Measurements from ENCODE around the gene GRIA4.

Gene GRIA4

DNA sequence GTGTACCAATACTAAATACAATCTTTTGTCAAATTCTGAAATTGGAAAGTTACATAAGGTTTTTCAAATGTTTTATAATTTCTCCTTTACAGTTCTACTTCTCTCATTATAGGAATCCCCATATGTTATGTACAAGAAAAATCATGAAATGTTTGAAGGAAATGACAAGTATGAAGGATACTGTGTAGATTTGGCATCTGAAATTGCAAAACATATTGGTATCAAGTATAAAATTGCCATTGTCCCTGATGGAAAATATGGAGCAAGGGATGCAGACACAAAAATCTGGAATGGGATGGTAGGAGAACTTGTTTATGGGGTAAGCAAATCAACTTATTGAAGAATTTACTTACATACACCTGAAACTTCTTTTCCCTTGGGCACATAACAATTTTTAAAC is 308.7 kb downstream of the GRIA4 start:
- DNase-seq (ENCODE audit: low spot score), result no peak

DNA sequence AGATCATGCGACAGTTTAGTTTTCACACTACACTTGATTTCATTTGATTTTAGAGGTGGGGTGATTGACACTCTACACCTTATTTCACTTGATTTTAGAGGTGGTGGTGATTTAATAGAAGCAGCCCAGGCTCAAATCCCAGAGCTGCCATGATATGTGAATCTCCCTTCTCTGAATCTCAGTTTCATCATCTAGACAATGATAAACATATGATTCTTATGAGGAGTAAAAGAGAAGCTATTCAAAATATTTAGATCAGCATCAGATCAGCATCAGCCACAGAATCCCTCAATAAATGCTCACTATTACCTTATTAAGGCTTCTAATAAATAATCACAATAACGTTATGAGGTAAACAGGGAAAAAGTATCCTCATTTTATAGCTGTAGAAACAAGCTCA is 313.4 kb downstream of the GRIA4 start:
- DNase-seq (ENCODE audit: low spot score), result no peak

DNA sequence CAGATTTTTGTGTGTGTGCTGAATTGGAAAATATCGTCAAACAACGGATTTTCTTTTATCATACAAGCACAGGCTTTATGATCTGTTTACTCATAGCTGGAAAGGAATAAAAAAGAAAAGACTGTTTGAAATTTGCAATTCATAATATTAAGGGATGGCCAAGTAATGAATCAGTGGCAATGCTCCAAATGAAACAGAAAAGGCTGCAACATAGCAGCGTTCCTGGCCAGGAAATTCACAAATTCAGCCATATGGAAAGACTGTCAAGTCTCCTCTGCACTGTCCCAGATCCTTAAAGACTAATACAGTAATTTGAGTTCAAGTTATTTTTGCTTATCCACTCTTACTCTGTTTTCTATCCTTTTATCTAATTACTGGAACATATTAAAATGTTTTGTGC is 313.9 kb downstream of the GRIA4 start:
- no peak for DNase-seq (ENCODE audit: low spot score)

DNA sequence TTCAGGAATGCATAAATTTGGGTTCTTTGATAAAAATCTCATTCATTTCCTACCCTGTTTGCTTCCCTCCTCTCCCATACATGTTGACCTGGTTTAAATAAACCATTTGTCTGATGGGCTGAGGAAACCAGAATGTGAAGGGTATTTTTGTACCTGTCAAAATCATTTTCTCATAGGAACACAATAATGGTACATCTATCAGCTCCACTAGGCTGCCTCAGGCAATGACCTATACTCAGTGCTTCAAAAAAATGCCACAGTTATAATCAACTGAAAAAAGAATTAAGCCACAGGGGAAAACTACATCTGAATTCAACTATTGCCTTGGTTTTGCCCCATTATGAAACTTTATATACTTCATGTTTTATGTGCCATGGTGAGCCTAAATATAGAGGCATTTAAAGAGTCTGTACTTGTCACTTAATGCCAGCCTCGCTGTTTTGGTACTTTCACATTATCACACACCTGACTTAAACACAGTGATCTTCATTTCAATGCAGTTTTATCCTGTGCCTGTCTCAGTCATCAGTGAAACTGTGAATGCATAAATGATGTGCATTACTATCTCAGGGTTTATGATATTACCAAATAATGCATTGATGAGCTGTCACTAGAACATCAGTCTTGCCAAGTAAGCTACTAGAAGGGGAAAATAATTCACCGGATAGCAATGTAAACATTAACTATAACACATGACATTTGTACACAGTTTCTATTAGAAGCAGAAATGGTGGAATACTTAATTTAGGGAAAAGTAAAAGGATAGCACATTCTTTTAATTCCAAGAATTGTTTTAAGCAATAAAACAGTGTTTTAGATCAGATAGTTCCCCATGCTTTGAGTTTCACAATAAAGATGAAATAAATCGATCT is 319.4 kb downstream of the GRIA4 start:
- no peak for DNase-seq (ENCODE audit: low spot score)

DNA sequence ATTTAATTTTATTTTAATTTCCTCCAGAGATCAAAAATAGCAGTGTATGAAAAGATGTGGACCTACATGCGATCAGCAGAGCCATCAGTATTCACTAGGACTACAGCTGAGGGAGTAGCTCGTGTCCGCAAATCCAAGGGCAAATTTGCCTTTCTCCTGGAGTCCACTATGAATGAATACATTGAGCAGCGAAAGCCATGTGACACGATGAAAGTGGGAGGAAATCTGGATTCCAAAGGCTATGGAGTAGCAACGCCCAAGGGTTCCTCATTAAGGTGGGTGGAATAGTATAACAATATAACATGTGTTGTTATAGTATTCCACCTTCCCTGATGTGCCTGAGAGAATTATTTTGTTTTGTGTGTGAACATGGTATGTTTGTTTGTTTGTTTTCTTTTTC is 323.8 kb downstream of the GRIA4 start:
- no peak for DNase-seq (ENCODE audit: low spot score)

DNA sequence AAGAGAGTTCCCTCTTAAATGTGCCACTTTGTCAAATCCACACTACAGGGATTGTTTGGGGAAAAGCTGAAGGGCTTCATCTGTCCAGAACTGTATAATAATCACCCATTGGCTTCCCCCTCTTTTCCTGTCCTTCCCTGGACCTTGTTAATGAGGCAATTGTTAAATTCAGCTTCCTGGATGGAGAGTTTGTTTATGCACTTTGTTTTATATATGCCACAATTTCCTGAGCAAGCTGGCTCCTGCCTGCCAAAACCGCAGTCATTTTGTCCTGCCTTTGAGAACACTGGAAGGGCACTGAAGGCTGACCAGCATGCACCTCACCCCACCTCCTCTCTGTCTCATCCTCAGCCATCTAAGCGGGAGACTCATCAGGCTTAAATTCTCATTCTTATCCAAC is 325.9 kb downstream of the GRIA4 start:
- DNase-seq (ENCODE audit: low spot score), result no peak

DNA sequence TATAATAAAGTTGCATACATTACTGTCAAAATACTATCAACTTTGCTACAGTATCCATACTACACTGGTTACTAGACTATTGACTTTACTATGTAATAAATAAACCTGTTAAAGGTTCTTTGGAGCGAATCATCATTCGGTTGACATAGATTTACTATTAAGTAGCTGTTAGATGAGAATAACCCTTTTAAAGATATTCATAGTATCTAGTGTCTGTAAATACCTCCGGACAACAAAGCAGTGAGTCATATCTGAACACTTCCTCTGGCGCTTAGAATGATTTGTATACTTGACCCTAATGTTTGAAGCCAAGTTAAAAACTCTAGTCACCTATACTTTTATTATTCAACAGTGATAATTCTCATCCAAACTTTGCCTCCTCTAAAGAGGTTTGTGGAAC is 327.5 kb downstream of the GRIA4 start:
- DNase-seq (ENCODE audit: low spot score), result no peak

DNA sequence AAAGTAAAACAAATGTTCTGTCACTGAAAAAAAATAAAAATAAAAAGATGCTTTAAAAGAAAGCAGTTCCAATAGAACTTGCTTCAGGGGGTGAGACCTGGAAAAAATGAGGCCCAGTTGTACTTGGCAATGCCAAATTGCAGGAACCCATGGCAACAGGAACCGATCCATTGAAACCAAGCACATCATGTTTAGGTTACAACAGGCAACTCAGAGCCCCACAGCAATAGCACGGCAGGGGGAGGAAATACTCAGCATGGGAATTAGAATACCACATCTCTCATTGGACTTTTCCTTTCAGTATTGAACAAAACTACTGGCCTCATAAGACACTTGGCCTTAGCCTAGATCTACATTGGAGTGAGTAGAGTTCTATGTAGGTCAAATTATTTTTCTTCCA is 327.9 kb downstream of the GRIA4 start:
- no peak for DNase-seq (ENCODE audit: low spot score)

DNA sequence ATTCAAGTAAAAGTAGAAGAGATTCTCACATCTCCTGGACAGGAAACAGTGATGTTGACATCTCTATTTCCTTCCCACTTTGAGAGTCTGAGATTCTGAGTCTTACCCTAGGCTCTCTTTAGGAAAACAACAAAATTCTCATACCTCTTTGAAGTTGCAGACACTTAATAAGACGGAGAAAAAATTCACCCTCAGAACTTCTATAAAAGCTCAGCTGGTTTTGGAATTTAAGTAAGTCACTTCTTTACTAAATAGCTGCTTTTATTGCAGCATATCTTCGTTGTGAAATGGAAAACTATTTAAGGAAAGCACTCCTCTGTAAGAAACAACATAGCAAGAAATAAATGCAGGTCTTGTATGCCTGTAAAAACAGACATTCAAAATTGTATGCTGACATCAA is 333.0 kb downstream of the GRIA4 start:
- no peak for DNase-seq (ENCODE audit: low spot score)

DNA sequence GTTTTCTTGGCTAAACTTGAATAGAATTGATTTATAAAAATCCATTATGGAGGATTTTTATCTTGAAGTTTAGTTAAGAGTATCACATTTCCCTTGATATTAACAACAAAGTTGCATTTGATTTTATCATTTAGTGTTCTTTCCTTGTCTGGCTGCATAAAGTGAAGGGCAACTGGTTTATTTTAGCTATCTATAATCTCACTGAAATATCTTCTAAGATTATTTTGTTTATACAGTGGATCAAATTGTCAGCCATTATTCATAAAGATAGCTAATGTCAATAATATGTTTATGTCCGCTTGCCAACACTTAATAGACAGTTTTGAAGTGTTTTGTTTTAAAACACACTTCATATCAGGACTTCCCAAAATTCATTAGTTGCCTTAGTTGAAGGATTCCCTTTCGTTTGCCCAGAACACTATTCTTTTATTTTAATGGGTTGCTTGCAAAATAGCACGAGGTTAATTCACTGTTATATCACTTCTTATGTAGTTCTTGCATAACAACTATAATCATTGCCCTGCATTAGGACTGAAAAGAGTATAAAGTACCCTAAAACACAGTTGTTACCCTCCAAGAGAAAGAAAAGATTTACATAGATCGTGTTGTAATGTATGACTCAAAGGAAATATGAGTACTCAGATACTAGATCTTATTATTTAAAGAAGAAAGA is 339.2 kb downstream of the GRIA4 start:
- DNase-seq (ENCODE audit: low spot score), result no peak

DNA sequence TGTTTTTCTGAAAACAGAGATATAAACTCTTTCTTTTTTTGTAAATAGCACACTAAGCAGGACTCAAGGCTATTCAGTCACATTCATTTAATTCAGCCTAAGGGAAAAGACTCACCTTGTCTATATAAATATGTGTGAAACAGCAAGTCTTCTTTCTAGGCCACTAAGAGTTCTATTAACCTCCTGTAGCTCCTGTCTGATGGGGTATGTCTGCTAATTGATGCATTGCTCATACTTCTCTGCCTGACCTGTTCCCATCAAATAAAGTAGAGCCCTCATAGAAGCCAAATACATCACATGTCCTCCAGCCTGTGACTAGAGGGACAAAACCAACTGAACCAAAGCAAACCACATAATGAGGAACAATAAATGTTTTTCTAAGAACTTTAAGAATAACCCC is 344.0 kb downstream of the GRIA4 start:
- DNase-seq (ENCODE audit: low spot score), result no peak

DNA sequence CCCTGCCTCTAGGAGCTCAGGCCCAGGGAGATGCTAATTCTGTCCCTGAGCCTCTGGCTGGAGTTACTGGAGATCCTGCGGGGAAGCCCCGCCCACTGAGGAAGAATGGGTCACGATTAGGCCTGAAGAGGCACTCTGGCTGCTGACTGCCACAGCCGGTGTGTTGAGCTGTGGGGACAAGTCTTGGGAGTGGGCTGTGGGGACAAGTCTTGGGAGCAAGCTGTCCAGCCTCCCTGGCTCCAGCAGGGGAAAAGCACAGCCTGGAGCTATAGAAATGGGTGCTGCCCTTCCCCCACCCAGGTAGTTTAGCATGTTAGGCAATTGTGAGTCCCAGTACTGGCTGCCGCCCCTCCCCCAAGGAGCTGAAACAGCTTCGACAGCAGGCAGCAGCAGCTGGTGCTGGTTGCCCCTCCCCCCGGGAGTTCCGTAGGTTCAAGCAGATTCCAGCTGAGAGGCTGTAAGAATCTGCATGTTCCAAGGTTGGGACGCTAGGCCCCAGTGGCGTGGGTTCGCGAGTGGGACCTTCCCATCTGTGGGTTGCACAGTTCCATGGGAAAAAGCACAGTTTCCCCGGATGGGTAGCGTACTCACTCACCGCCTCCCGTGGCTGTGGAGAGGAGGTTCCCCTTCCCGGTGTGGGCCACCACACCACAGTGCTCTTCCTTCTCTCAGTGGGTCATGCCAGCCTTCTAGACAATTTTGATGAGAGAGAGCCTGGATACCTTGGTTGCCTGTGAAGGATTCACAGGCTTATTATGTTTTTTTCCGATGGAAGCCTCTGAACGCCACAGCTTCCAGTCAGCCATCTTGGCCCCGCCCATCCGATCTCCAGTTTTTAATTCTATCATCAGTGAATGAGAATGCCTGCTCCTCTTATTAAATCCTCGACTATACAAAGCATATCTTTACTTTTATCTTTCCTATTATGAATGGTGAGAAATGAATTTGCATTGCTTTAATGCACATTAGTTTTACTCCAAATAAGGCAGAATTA is 350.7 kb downstream of the GRIA4 start:
- no peak for DNase-seq (ENCODE audit: low spot score)

DNA sequence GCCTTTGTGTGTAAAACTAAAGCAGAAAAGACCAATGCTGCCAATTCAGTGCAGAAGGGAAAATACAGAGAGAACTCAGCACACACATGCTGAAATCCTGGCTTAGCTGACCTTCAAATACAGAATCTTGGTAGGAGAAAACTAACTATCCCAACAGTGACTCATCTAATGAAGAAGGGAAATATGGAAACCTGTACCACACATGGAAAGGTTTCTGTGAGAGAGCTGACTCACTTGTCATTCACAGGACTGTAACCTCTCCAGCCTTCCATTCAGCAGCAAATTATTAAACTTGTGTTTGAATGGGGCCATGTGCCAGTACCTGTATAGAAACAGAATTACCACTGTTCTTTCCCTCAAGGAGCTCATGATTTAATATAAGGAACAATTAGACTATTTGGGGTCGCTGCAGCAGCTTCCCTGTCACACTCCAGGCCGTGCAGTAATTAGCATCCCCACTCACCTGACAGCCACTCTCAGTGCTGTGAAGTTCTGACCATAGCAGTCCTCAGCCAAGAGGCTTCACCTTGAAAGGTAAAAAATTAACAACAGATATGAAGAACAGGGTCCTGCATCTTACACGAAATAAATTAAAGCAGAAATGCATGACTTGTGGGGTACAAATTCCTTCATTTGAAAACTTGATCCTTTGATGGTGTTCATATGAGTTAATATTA is 358.3 kb downstream of the GRIA4 start:
- no peak for DNase-seq (ENCODE audit: low spot score)

DNA sequence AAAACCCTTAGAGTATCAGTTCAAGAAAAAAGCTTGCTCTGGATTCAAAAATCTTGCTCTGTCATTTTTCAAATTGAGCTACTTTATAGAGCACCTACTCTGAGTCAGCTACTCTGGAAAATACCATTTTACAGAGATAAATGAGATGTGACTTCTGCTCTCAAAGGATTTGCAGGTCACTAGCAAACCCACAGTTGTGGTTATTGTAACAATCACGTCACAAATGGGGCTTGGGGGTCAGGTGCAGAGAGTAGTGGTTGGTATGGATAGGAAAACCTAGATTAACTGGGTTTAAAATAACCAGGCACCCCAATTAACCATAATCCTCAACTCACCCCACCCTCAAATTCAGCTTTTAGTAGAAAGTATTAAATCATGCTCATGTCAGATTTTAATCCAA is 359.9 kb downstream of the GRIA4 start:
- DNase-seq (ENCODE audit: low spot score), result no peak

DNA sequence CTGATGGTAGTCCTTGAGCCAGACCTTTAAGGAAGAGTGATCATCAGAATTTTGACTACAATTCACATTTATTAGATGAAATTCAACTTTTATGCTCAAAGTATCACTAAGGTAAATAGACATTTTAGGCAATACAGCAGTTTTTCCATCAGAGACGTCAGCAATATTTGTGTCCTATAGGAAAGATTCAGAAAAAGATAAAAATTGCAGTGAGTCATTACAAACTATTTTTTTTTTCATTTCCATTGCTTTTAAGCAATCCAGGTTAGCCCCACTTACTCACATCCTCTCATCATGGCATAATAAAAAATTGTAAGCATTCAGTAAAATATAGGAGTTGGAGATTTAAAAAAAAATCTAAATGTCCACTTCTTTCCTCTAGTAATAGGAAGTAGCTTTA is 365.3 kb downstream of the GRIA4 start:
- no peak for DNase-seq (ENCODE audit: low spot score)

DNA sequence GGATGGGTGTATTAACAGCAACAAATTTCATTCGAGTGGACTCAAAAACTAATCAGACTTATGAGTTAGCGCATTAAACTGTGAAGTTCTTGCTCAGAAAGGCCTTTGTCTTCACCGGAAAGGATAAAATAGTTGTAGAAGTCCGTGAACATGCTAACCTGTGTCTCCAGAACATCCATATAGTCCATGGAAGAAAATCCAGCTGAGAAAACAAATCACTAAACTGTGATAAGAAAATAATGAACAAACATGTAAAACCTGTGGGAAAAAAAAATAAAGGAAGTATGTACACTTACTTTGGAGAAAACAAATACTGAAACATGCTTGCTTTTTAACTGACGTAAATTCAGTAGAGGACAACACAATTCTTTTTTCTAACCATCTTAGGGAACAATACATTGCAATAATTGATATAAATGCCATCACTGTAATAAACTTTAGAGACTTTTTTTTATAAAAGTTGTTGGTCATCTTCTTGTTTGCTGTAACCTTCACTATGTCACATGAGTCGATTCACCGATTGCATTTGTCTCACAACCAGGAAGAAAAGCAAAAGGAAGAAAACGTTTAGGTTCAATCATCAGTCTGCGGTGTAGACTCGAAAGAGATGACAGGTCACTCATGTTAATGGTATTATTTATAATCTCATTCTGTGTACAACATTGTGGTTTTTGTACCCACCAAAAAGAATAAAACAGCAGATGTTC is 370.3 kb downstream of the GRIA4 start:
- no peak for DNase-seq (ENCODE audit: low spot score)

DNA sequence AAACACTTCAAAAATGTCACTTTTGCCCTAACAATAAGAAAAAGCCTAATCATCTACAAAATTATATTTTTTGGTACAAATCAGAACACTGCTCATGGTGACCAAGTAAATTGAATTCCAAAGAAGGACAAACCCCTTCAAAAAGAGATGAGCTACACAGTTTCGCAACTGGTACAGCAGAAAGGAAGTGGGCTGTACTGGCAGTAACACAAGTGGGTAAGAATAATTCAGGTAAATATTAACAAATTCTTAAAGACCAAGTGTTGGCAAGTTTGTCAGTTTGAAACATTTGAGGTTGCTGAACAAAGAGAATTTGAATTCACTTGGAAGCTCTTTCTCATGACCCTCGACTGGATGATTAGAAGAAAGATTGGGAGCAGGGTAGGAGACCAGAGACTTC is 376.7 kb downstream of the GRIA4 start:
- no peak for DNase-seq (ENCODE audit: low spot score)

DNA sequence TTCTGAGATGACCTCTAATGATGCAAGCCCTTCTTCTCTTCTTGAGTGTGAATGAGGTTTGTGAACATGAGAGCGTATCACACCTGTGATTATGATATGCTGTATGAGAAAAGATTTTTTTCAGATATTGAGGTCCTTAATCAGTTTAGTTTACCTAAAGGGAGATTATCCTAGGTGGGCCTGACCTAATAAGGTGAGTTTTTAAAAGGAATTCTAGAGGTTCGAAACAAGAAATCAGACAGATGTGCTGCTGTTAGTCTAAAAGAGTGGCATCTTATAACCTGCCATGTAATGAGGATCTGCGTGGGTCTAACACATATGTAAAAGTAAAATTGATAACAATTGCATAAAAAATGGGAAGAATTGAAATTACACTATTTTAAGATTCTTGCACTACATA is 378.3 kb downstream of the GRIA4 start:
- no peak for DNase-seq (ENCODE audit: low spot score)

DNA sequence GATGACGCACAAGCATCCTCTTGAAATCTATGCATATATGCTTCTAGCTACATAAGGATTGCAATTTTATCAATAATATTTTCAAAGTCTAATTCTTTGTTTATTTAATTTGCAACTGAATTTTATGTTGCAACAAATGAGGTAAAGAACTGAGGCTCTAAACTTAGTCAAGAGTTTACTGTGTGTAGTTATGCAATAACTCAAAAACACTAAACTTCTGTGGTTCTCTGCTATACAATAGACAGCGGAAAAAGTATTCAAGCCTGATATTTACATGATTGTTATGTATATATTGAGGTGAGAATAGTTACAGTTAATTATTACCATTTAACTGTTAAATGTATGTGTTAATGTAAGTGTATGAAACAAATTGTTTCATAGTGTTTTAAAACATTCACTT is 379.3 kb downstream of the GRIA4 start:
- DNase-seq (ENCODE audit: low spot score), result no peak

DNA sequence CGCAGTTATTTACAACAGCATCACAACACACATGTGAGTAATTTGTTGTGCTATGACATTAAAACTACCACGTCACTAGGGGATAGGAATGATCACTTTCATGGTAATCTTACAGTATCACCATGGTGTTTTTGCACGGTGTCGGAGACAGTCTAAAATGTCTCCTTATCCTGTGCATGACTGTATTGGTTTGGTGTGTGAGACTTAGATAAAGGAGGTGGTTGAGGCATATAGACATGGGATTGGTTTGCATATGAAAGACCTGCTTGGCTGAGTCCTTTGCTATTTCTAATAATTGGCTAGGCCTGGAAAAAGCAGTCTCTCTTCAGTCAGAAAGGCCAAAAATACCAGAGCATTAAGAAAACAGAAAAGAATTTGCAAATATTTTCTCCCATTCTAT is 382.0 kb downstream of the GRIA4 start:
- DNase-seq (ENCODE audit: low spot score), result no peak

DNA sequence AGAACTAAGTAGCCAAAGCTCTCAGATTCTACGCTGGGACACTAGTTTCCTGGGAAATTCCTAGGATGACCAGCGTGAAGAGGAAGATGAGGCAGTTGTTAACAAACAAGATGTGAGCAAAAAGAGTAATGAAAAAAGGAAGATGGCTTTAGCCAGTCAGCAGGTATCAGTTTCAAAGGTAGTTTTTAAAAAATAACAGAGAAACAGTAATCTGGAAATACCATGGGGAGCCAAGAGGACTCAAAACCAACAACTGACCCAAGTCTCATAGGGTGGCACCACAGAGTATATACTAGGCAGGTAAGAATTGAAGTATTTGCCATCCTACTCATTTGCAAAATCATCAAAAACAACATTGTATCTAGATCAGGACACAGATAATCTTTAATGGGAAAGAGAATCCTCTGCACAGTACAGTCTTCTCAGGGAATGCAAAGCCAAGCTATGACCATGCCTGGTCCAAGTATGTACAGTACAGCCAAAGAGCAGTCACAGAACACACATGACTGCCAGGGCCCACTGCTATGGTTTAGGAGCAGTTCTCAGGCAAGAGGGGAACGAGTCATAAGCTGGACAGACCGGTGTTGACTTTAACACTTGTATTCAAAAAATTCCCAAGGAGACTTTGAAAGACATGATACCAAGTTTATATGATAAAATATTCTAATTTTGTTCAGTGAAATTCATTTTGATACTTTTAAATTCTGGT is 391.6 kb downstream of the GRIA4 start:
- no peak for DNase-seq (ENCODE audit: low spot score)

Measured in CD4-positive, alpha-beta T cell treated with Interleukin-15 for 4 hours (primary cell).